SIG-M5 (cell line): ENCODE measurements around the gene UGDH.
"Not testable (repeated sequence)": the region's sequence is repeated elsewhere in the genome, so short reads cannot be mapped to it uniquely, and the experiment has no call there.

Source experiments
- DNase-seq: peaks from one replicate; lab custom pipeline; 2025; lab: John Stamatoyannopoulos, UW

UGDH gene

DNA sequence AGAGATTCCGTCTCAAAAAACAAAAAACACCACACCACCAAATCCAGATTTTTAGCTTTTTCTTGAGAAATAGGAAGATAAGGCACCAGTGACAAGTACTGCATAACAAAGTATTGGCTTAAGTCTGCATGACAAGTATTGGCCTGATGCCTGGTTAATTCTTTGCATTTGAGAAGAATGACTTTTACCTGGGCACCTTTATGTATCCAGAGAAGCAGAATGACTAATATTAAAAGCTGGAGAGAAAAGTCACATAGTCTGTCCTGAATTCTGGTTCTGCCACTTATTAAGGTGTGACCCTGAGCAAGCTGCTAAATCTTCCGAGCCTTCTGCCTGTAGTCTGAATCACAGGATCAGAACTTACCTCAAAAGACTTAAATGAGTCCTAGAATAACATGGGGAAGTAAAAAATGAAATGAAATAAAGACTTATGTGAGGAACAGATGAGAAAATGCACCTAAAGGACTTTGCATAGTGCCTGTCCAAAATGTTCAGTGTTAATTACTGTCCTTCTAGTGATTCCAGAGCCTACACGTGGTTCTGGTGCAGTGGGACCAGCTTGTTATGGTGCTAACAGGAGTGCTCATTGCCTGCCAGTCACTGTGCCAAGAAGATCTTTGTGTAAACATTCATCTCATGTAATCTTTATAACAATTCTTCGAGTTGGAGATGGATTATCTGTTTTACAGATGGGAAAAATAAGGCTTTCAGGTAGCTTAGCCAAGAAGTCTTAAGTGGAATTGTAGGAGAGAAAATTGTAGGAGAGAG lies 31.6 kb downstream of the UGDH start:
- DNase-seq = no peak

DNA sequence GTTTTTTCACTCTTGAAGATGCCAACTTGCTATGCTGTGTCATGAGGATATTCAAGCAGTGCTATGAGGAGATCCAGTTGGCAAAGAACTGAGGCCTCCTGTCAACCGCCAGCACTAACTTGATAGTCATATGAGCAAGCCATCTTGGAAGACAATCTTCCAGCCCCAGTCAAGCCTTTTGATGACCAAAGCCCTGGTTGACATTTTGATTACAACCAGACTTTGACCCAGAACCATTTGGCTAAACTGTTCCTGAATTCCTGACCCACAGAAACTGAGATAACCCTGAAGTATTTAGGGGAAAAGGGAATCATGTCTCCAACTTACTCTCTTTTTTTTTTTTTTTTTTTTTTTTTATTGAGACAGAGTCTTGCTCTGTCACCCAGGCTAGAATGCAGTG lies 32.9 kb downstream of the UGDH start:
- DNase-seq = no peak

DNA sequence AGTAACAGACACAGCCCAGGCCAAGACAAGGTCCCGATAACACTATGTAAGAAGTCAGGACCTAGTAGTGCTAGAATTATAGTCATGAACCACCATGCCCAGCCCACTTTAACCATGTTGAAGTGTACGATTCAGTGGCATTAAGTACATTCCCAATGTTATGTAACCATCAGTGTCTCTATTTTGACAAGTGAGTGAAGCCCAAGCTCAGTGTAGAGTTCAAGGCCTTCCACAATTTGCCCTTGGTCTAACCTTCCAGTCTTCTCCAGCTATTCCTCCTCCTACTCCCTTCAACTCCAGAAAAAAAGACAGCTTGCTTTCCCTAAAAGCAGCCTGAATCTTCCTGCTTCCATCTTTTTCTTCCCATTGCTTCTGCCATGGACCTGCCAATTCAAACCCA lies 36.9 kb downstream of the UGDH start:
- DNase-seq = no peak

- no peak for DNase-seq
Measured at GRCh38 chr4:39486221-39486804, 40.9 kb downstream of the UGDH start.

GRCh38 chr4:39484582-39485272 lies 42.5 kb downstream of the UGDH start:
- DNase-seq = no peak

GRCh38 chr4:39480902-39481695 lies 46.1 kb downstream of the UGDH start:
- no peak for DNase-seq

- DNase-seq = no peak
Measured at GRCh38 chr4:39480251-39480650, 47.0 kb downstream of the UGDH start.

- DNase-seq = no peak
Measured at GRCh38 chr4:39476187-39476895, 50.9 kb downstream of the UGDH start.

DNA sequence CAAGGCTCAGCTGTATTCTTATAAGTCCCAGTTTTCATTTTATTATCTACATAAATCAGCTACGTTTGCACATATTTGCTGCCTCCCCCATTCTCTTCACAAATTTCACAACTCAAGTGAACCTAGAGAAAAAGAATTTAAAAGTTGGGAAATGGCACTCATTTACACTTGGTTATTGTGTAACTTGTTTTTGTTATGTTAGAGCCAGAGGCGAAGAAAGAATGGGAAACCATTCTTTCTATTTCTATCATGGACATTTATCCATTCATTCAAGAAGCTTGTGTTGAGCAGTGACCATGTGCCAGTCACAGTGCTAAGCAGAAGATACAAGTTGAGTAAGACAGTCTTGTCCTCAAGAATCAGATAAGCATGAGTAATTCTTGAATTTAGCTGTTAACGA lies 54.8 kb downstream of the UGDH start:
- no peak for DNase-seq

- no peak for DNase-seq
Measured at GRCh38 chr4:39470402-39470801, 56.8 kb downstream of the UGDH start.

DNA sequence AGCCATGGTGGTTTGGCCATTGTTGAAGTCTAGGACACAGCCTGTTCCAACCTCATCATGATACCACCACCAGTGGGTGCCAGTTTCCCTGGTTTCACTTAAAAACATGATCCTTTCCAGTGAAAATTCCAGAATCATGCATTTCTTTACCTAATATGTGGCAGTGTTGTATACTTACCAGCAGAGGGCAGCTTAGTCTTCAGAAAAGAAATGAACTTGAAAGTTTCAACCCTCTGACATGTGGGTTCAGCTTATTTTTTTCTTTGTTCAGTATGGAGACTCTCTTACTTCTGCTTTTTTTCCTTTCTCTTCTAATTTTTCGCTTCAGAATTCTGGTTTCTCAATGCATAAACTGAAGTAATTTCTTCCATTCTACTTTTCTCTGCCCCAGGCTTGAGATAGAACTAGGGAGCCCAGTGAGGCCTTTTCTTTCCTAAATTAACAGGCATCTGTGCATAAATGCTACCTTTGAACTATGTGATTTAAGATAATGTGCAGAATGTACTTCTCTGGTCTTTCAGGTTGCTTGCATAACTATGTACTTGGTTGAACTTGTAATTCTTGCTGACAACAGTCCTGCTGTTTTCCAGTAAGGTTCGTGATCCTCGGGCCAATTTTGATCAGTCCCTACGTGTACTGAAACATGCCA lies 57.7 kb downstream of the UGDH start:
- DNase-seq = peak; percentile 52

- no peak for DNase-seq
Measured at GRCh38 chr4:39467464-39467863, 59.8 kb downstream of the UGDH start.

GRCh38 chr4:39466747-39467146 lies 60.5 kb downstream of the UGDH start:
- no peak for DNase-seq

GRCh38 chr4:39464886-39465501 lies 62.2 kb downstream of the UGDH start:
- DNase-seq = no peak

- peak; percentile 79 for DNase-seq
Measured at GRCh38 chr4:39458505-39459300, 68.5 kb downstream of the UGDH start, which contains the start of the genes LIAS and RPL9. Gene LIAS, plus strand, starts transcription at chr4:39459056. Its CDS starts 62 bp downstream, at chr4:39459118. Gene RPL9, minus strand, starts transcription at chr4:39458922. Its CDS starts 483 bp downstream, at chr4:39458439.

- not testable (repeated sequence) for DNase-seq
Measured at GRCh38 chr4:39458161-39458504, 69.1 kb downstream of the UGDH start.

GRCh38 chr4:39456946-39457763 lies 70.1 kb downstream of the UGDH start:
- DNase-seq = no peak

GRCh38 chr4:39455486-39455885 lies 71.8 kb downstream of the UGDH start:
- DNase-seq = no peak

- DNase-seq = no peak
Measured at GRCh38 chr4:39453738-39454137, 73.5 kb downstream of the UGDH start.
